B cell (primary cell): Measurements from ENCODE around the gene B4GALT3. TPM values are rescaled to one million over a fixed set of nuclear protein-coding genes. Genes with fewer than 3 reads are reported as not detected.

Experiments
- ATAC-seq: fragments of 200-7000 bp; cut with Tn5 transposase; one replicate; pipeline ENCODE4 v1.10.0; 2021; ENCODE audit warnings: low read depth, mild to moderate bottlenecking, moderate number of reproducible peaks, moderate library complexity
- CTCF ChIA-PET: fragments of 350-600 bp; sonication (Branson Sonifier 250); formaldehyde crosslinking; loops from one replicate; lab custom pipeline; 2021; ENCODE audit warnings: antibody characterized with exemption, inconsistent platforms; lab: Charles Lee
- POLR2A ChIA-PET: fragments of 350-600 bp; sonication (Branson Sonifier 250); formaldehyde crosslinking; loops from one replicate; lab custom pipeline; 2021; ENCODE audit warnings: antibody characterized with exemption; lab: Charles Lee
- DNase-seq: peaks from one replicate; pipeline ENCODE4 v3.0.0; 2013
- H2AFZ ChIP-seq: 2 replicates; pipeline ENCODE4 v1.6.1; 2012; ENCODE audit warnings: mild to moderate bottlenecking, low read depth, low read length; ENCODE audit not compliant: insufficient read depth, poor library complexity, severe bottlenecking
- H3K27ac ChIP-seq, 2 donors: 1 replicate in 1 of 2; 2 replicates in 1 of 2; pipeline ENCODE4 v1.5.1; 2012 to 2013; ENCODE audit warnings: low read length in 2 of 2, mild to moderate bottlenecking in 2 of 2, moderate library complexity in 1 of 2
- H3K27me3 ChIP-seq, 4 experiments: fragments of 200-600 bp in 1 of 4; sonication (generic) in 1 of 4; replicated peaks in 1 of 4; 1 replicate in 2 of 4; 2 replicates in 2 of 4; pipeline versions ENCODE4 v1.6.1 to v1.7.0; 2013 to 2016; ENCODE audit warnings: low read length in 3 of 4, mild to moderate bottlenecking in 2 of 4, mixed read lengths in 1 of 4, moderate library complexity in 1 of 4; ENCODE audit not compliant: insufficient read depth in 4 of 4, control insufficient read depth in 3 of 4; ENCODE audit errors: control extremely low read depth in 1 of 4
- H3K36me3 ChIP-seq, 2 experiments: replicated peaks in 1 of 2; 1 replicate in 1 of 2; 2 replicates in 1 of 2; pipeline versions ENCODE4 v1.6.1 to v1.7.1; 2013; ENCODE audit warnings: low read length in 1 of 2; ENCODE audit not compliant: insufficient read depth in 2 of 2, control insufficient read depth in 1 of 2; ENCODE audit errors: control extremely low read depth in 1 of 2, extremely low read depth in 1 of 2
- H3K4me1 ChIP-seq, 2 donors: fragments of 200-600 bp in 1 of 2; sonication (generic) in 1 of 2; 1 replicate in 1 of 2; 2 replicates in 1 of 2; pipeline versions ENCODE4 v1.5.1 to v1.6.1; 2013 to 2017; ENCODE audit warnings: low read length in 2 of 2; ENCODE audit not compliant: control insufficient read depth in 2 of 2, insufficient read depth in 2 of 2
- H3K4me2 ChIP-seq: replicated peaks from 2 replicates; pipeline ENCODE3; 2012; ENCODE audit warnings: mild to moderate bottlenecking, low read depth, low read length; ENCODE audit not compliant: poor library complexity, severe bottlenecking
- H3K4me3 ChIP-seq, 5 experiments: fragments of 200-600 bp in 1 of 5; sonication (generic) in 1 of 5; 1 replicate in 3 of 5; 2 replicates in 2 of 5; pipeline versions ENCODE4 v1.5.1 to v1.7.0; 2011 to 2016; ENCODE audit warnings: low read length in 4 of 5, mild to moderate bottlenecking in 4 of 5, low read depth in 2 of 5, control low read depth in 1 of 5, moderate library complexity in 1 of 5; ENCODE audit not compliant: insufficient read depth in 1 of 5; ENCODE audit errors: control extremely low read depth in 1 of 5, extremely low read depth in 1 of 5
- H3K79me2 ChIP-seq: fragments of 200-600 bp; sonication (generic); one replicate; pipeline ENCODE4 v1.6.0; 2016; ENCODE audit warnings: low read length; ENCODE audit not compliant: control insufficient read depth, insufficient read depth
- H3K9ac ChIP-seq: fragments of 200-600 bp; sonication (generic); 2 replicates; pipeline ENCODE4 v1.6.1; 2017; ENCODE audit warnings: mild to moderate bottlenecking, low read length, moderate library complexity
- H3K9me3 ChIP-seq, 3 donors: one replicate each; pipeline versions ENCODE4 v1.6.1 to v1.7.1; 2013; ENCODE audit warnings: low read length in 2 of 3; ENCODE audit not compliant: control insufficient read depth in 2 of 3, insufficient read depth in 1 of 3; ENCODE audit errors: control extremely low read depth in 1 of 3
- H4K20me1 ChIP-seq: 2 replicates; pipeline ENCODE4 v1.6.0; 2012; ENCODE audit warnings: mild to moderate bottlenecking, low read length; ENCODE audit not compliant: insufficient read depth, control insufficient read depth, poor library complexity, severe bottlenecking
- H3K27ac Mint-ChIP-seq: one replicate; pipeline ENCODE4 v1.8.0; 2021; ENCODE audit warnings: mixed read lengths
- H3K27me3 Mint-ChIP-seq: one replicate; pipeline ENCODE4 v1.8.0; 2021; ENCODE audit warnings: mixed read lengths
- H3K4me1 Mint-ChIP-seq: one replicate; pipeline ENCODE4 v1.8.0; 2021; ENCODE audit warnings: mixed read lengths
- H3K4me3 Mint-ChIP-seq: one replicate; pipeline ENCODE4 v1.8.0; 2021; ENCODE audit warnings: mixed read lengths
- H3K9me3 Mint-ChIP-seq: one replicate; pipeline ENCODE4 v1.8.0; 2022; ENCODE audit warnings: mixed read lengths; ENCODE audit not compliant: insufficient read depth
- EZH2 ChIP-seq: IDR thresholded peaks from 2 replicates; pipeline ENCODE4 v1.6.1; 2012; ENCODE audit warnings: borderline replicate concordance, low read depth, mild to moderate bottlenecking, moderate library complexity, low read length; ENCODE audit not compliant: insufficient read depth, poor library complexity, severe bottlenecking
- WGBS: methylation state at CpG from one replicate; pipeline ENCODE4 v1.1.5; 2013; ENCODE audit warnings: missing lambda C conversion rate; ENCODE audit not compliant: insufficient coverage; 5-methylcytosine and 5-hydroxymethylcytosine counted together
- intact Hi-C: fragments of 100-400 bp; cut with micrococcal nuclease; formaldehyde crosslinking; loops from one replicate; pipeline ENCODE4 v1.10.0; 2022
- polyA plus RNA-seq: library from polyadenylated mRNA; depleted of rRNA; stranded (reverse); fragments of >200 nt; gene quantifications from 2 replicates; pipeline ENCODE4 v1.2.3, GENCODE V29; 2012
- total RNA-seq, 2 donors: library from RNA; stranded (reverse); fragments of 120-200 nt in 1 of 2; gene quantifications; 1 replicate in 1 of 2; 2 replicates in 1 of 2; pipeline versions ENCODE4 v1.2.3 to v1.2.4, GENCODE V29; 2013 to 2022
- TF ChIP-seq, protein P1 (sequence below): fragments of 200-600 bp; IDR thresholded peaks from one replicate; pipeline ENCODE4 v1.8.0; 2022; ENCODE audit warnings: antibody characterized with exemption, mild to moderate bottlenecking

B4GALT3 gene
- total and polyA plus RNA-seq, 2 donors (not counting 1 experiment from before 2014, with no cell fraction given), result 37.6 to 59.6 TPM

- ChIA-PET CTCF (interaction anchor here (0.6 to 2.2 kb wide), 5 partner anchors 10 to 1967 kb away, joined by 3 to 9 read pairs (median 3); partner anchors contain the start of gene KLHDC9), POLR2A (interaction anchor here (0.5 kb wide), 1 partner anchor 69 kb away, joined by 5 read pairs; no protein-coding TSS in a partner anchor)
- H3K27me3 Mint-ChIP-seq, result no peaks in the 10 kb centered on the region
- ATAC-seq, result no peak
- intact Hi-C loops, result no loop called here
- DNase-seq, result no peak
- Histone ChIP-seq H3K27ac (peak overlapping the region in 1 of 2 donors; percentile 17), H2AFZ (no peak overlapping the region), H4K20me1 (no peaks in the 10 kb centered on the region), H3K4me3 (no peak overlapping the region), H3K9ac (no peak overlapping the region), H3K36me3 (peaks cover 2 to 61% of the 10 kb centered on the region in 2 experiments), H3K27me3 (no peaks in the 10 kb centered on the region), H3K9me3 (no peaks in the 10 kb centered on the region), H3K4me2 (no peak overlapping the region), H3K4me1 (peaks cover 10 to 16% of the 10 kb centered on the region in 2 donors), H3K79me2 (peaks cover 29% of the 10 kb centered on the region)
- no peak for TF ChIP-seq EZH2
- TF ChIP-seq, protein P1, sequence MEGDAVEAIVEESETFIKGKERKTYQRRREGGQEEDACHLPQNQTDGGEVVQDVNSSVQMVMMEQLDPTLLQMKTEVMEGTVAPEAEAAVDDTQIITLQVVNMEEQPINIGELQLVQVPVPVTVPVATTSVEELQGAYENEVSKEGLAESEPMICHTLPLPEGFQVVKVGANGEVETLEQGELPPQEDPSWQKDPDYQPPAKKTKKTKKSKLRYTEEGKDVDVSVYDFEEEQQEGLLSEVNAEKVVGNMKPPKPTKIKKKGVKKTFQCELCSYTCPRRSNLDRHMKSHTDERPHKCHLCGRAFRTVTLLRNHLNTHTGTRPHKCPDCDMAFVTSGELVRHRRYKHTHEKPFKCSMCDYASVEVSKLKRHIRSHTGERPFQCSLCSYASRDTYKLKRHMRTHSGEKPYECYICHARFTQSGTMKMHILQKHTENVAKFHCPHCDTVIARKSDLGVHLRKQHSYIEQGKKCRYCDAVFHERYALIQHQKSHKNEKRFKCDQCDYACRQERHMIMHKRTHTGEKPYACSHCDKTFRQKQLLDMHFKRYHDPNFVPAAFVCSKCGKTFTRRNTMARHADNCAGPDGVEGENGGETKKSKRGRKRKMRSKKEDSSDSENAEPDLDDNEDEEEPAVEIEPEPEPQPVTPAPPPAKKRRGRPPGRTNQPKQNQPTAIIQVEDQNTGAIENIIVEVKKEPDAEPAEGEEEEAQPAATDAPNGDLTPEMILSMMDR, result no peak
- no peak overlapping the region for H3K4me3 Mint-ChIP-seq
- peaks cover 38% of the 10 kb centered on the region for H3K4me1 Mint-ChIP-seq
- H3K27ac Mint-ChIP-seq, result no peak overlapping the region
- no peaks in the 10 kb centered on the region for H3K9me3 Mint-ChIP-seq
- WGBS, result no CpG with 5 or more reads among the region's 2 CpGs
Measured at GRCh38 chr1:161127649-161128048, 49.7 kb downstream of the B4GALT3 start.

DNA sequence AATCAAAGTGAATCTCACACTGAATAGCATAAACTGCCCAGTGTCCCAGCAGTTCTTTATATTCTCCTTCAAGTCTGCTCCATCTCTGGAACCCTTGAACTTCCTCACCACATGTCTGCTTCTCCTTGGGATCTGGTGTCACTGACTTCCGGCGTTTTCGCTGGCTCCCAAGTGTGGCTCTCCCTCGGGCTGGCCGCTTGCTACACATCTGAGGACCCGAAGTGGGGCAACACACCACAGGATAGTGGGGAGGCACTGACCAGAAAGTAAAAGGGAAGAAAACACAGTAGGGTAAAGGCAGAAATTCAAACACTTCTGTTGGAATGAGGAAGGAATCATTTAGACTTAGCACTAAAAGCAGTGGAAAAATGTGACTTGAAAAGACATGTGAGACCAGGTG lies 54.3 kb downstream of the B4GALT3 start:
- Mint-ChIP-seq H3K27ac (peak overlapping the region; percentile 64), H3K4me3 (no peak overlapping the region), H3K27me3 (no peaks in the 10 kb centered on the region), H3K4me1 (peaks cover 48% of the 10 kb centered on the region), H3K9me3 (no peaks in the 10 kb centered on the region)
- Histone ChIP-seq H3K4me3 (no peak overlapping the region), H3K27ac (peak overlapping the region in 1 of 2 donors; percentile 5), H3K79me2 (peaks cover 45% of the 10 kb centered on the region), H3K9ac (no peak overlapping the region), H3K27me3 (no peaks in the 10 kb centered on the region), H3K4me2 (no peak overlapping the region), H3K36me3 (peaks cover 2 to 62% of the 10 kb centered on the region in 2 experiments), H4K20me1 (no peaks in the 10 kb centered on the region), H3K4me1 (peaks cover 30 to 36% of the 10 kb centered on the region in 2 donors), H3K9me3 (no peaks in the 10 kb centered on the region), H2AFZ (no peak overlapping the region)
- ATAC-seq (no peak), DNase-seq (no peak)
- ChIA-PET CTCF (no interaction called here), POLR2A (interaction anchor here (0.7 kb wide), 1 partner anchor 27 kb away, joined by 7 read pairs; no protein-coding TSS in a partner anchor)
- 98% methylated on average over 6 of the region's 6 CpGs for WGBS
- no peak for TF ChIP-seq EZH2
- intact Hi-C loops, result no loop called here
